ENCODE data around the gene ADAM12.

- TF ChIP-seq CTBP1 (IDR thresholded peaks at IDR 0.05; ENCODE audit: borderline replicate concordance) (no peak), LEF1 (IDR thresholded peaks at IDR 0.05; ENCODE audit: borderline replicate concordance) (no peak), ELF4 (IDR thresholded peaks at IDR 0.05) (no peak), SP1 (IDR thresholded peaks at IDR 0.05) (no peak), FOXK2 (IDR thresholded peaks at IDR 0.05) (no peak), ARNT (IDR thresholded peaks at IDR 0.05) (no peak), SUZ12 (IDR thresholded peaks at IDR 0.05) (no peak), HDGF (IDR thresholded peaks at IDR 0.05; ENCODE audit: borderline replicate concordance) (no peak), NFRKB (IDR thresholded peaks at IDR 0.05) (no peak), ZNF384 (IDR thresholded peaks at IDR 0.05) (no peak)
Measured at GRCh38 chr10:125989791-125990190, 398.5 kb downstream of the ADAM12 start.
